Endothelial cell of umbilical vein (primary cell): ENCODE results near the gene NUP43. TPM values are rescaled to one million over a fixed set of nuclear protein-coding genes. Genes with fewer than 3 reads are reported as not detected.

Experiments
- BruUV-seq: library from RNA; stranded (reverse); fragments of 400-500 nt; replicated peaks from 2 replicates; lab custom pipeline; 2021; lab: Mats Ljungman, UMichigan
- CTCF ChIA-PET: fragments of 300-600, 350-600 bp; sonication (Branson Sonifier 250); formaldehyde crosslinking; loops from one replicate; lab custom pipeline; 2021; ENCODE audit warnings: antibody characterized with exemption, inconsistent platforms; lab: Charles Lee
- POLR2A ChIA-PET: fragments of 300-600, 350-600 bp; sonication (Branson Sonifier 250); formaldehyde crosslinking; loops from one replicate; lab custom pipeline; 2021; ENCODE audit warnings: antibody characterized with exemption, inconsistent platforms; lab: Charles Lee
- DNase-seq: peaks from one replicate; pipeline ENCODE4 v3.0.0-alpha.2; 2011; ENCODE audit warnings: low read depth, low spot score
- FAIRE-seq: peaks from 2 replicates; lab custom pipeline; 2011; peaks lifted over from hg19 to GRCh38; lab: Jason Lieb, UNC
- H2AFZ ChIP-seq: 2 replicates; pipeline ENCODE4 v1.6.0; 2012; ENCODE audit warnings: low read depth, low read length, control low read depth, inconsistent platforms
- H3K27ac ChIP-seq: 2 replicates; pipeline ENCODE4 v1.5.1; 2011; ENCODE audit warnings: low read depth, mild to moderate bottlenecking, control low read depth, low read length, moderate library complexity; ENCODE audit not compliant: insufficient read depth
- H3K27me3 ChIP-seq, 2 experiments: 2 replicates each; pipeline versions ENCODE4 v1.6.0 to v1.6.1; 2011; ENCODE audit warnings: low read length in 2 of 2, mixed read lengths in 1 of 2; ENCODE audit not compliant: control insufficient read depth in 2 of 2, insufficient read depth in 2 of 2
- H3K36me3 ChIP-seq, 2 experiments: 2 replicates in 1 of 2; 3 replicates in 1 of 2; pipeline ENCODE4 v1.5.1; 2011; ENCODE audit warnings: low read length in 2 of 2, mild to moderate bottlenecking in 1 of 2, moderate library complexity in 1 of 2; ENCODE audit not compliant: control insufficient read depth in 2 of 2, insufficient read depth in 2 of 2; ENCODE audit errors: extremely low read depth in 1 of 2
- H3K4me1 ChIP-seq: 3 replicates; pipeline ENCODE4 v1.5.1; 2011; ENCODE audit warnings: mild to moderate bottlenecking, low read length; ENCODE audit not compliant: control insufficient read depth, insufficient read depth; ENCODE audit errors: extremely low read depth
- H3K4me2 ChIP-seq: 2 replicates; pipeline ENCODE4 v1.6.1; 2011; ENCODE audit warnings: low read length, control low read depth, mixed read lengths; ENCODE audit not compliant: insufficient read depth
- H3K4me3 ChIP-seq, 3 experiments: fragments of 200-600 bp in 1 of 3; sonication (generic), shearing (Covaris generic) in 1 of 3; replicated peaks in 1 of 3; 2 replicates each; pipeline ENCODE4 v1.5.1; 2011 to 2016; ENCODE audit warnings: control low read depth in 3 of 3, low read length in 3 of 3, mild to moderate bottlenecking in 2 of 3, inconsistent platforms in 1 of 3, low read depth in 1 of 3, moderate library complexity in 1 of 3; ENCODE audit not compliant: insufficient read depth in 1 of 3
- H3K79me2 ChIP-seq: 2 replicates; pipeline ENCODE4 v1.6.0; 2012; ENCODE audit warnings: low read length, inconsistent platforms; ENCODE audit not compliant: control insufficient read depth, insufficient read depth
- H3K9ac ChIP-seq: replicated peaks from 2 replicates; pipeline ENCODE3; 2011; ENCODE audit warnings: low read length, control low read depth; ENCODE audit not compliant: insufficient read depth; ENCODE audit errors: extremely low read depth
- H3K9me1 ChIP-seq: replicated peaks from 3 replicates; pipeline ENCODE4 v1.6.0; 2011; ENCODE audit warnings: mild to moderate bottlenecking, low read length; ENCODE audit not compliant: control insufficient read depth, insufficient read depth; ENCODE audit errors: extremely low read depth
- H3K9me3 ChIP-seq: replicated peaks from 2 replicates; pipeline ENCODE4 v1.5.1; 2012; ENCODE audit warnings: low read length, inconsistent platforms; ENCODE audit not compliant: control insufficient read depth, insufficient read depth
- H4K20me1 ChIP-seq: replicated peaks from 2 replicates; pipeline ENCODE3; 2011; ENCODE audit warnings: mild to moderate bottlenecking, low read length; ENCODE audit not compliant: control insufficient read depth, insufficient read depth; ENCODE audit errors: extremely low read depth
- CTCF ChIP-seq, 2 donors: IDR thresholded peaks; 1 replicate in 1 of 2; 2 replicates in 1 of 2; pipeline ENCODE4 v1.5.1; 2011; ENCODE audit warnings: low read length in 2 of 2, mild to moderate bottlenecking in 2 of 2, moderate library complexity in 2 of 2, control low read depth in 1 of 2, inconsistent platforms in 1 of 2, low read depth in 1 of 2; ENCODE audit not compliant: insufficient read depth in 1 of 2; ENCODE audit errors: extremely low read depth in 1 of 2
- FOS ChIP-seq: IDR thresholded peaks from 2 replicates; pipeline ENCODE4 v1.6.1; 2011; ENCODE audit warnings: mild to moderate bottlenecking, low read length, moderate library complexity, borderline replicate concordance; ENCODE audit not compliant: insufficient read depth
- JUN ChIP-seq: IDR thresholded peaks from 2 replicates; pipeline ENCODE4 v1.6.1; 2011; ENCODE audit warnings: borderline replicate concordance, low read depth; ENCODE audit not compliant: insufficient read length, insufficient read depth
- MYC ChIP-seq: IDR thresholded peaks from one replicate; pipeline ENCODE4 v1.6.1; 2011; ENCODE audit warnings: mild to moderate bottlenecking, low read depth, low read length
- POLR2AphosphoS5 ChIP-seq: IDR thresholded peaks from 2 replicates; pipeline ENCODE4 v1.6.1; 2012; ENCODE audit warnings: low read depth, mild to moderate bottlenecking, control low read depth, low read length, moderate library complexity; ENCODE audit not compliant: insufficient read depth
- dilution Hi-C: fragments of 300-500 bp; cut with MboI; formaldehyde crosslinking; loops from one replicate; pipeline ENCODE4 v1.15.0; 2019; ENCODE audit warnings: low sequenced_read_pairs; ENCODE audit not compliant: extremely low pct_ligation_motif_present
- intact Hi-C: fragments of 100-400 bp; cut with micrococcal nuclease; formaldehyde crosslinking; loops from one replicate; pipeline ENCODE4 v1.10.0; 2022
- polyA plus RNA-seq, 4 experiments: library from polyadenylated mRNA; depleted of rRNA in 3 of 4; stranded (reverse) in 3 of 4; unstranded in 1 of 4; fragments of >200 nt; gene quantifications; 2 replicates each; pipeline versions ENCODE4 v1.2.1 to v1.2.3, GENCODE V29; 2011 to 2012; ENCODE audit warnings: missing spikeins in 1 of 4
- total RNA-seq: library from RNA; stranded (reverse); gene quantifications from 2 replicates; pipeline ENCODE4 v1.2.3, GENCODE V29; 2021

The NUP43 gene
- total and polyA plus RNA-seq, 2 donors (not counting 3 experiments of a cell fraction or from before 2014, with no cell fraction given), result 14.9 to 49.0 TPM

GRCh38 chr6:149751239-149751638 is 4.9 kb upstream of the NUP43 start:
- POLR2A ChIA-PET, result no interaction called here
- FAIRE-seq (no peak), DNase-seq (no peak)
- H3K4me1 ChIP-seq, result peaks cover 6% of the 10 kb centered on the region
- no peak overlapping the region for H3K4me3 ChIP-seq
- H3K79me2 ChIP-seq, result peaks cover 66% of the 10 kb centered on the region
- TF ChIP-seq CTCF (IDR thresholded peaks at IDR 0.05; ENCODE audit: extremely low read depth in 1 of 2, insufficient read depth in 1 of 2, low read depth in 1 of 2, low read length in 2 of 2), result no peak
- no peak for TF ChIP-seq MYC
- TF ChIP-seq FOS, result no peak
- TF ChIP-seq POLR2AphosphoS5, result no peak
- TF ChIP-seq JUN, result no peak
- H3K4me2 ChIP-seq, result no peak overlapping the region
- no peak overlapping the region for H3K27ac ChIP-seq
- intact Hi-C loops, result no loop called here
- CTCF ChIA-PET, result interaction anchor here (0.6 kb wide), 2 partner anchors 131 to 148 kb away, joined by 4 read pairs; no protein-coding TSS in a partner anchor
- no peaks in the 10 kb centered on the region for H3K36me3 ChIP-seq
- no peaks in the 10 kb centered on the region for H3K9me3 ChIP-seq
- H3K9ac ChIP-seq, result no peak overlapping the region
- no peaks in the 10 kb centered on the region for H4K20me1 ChIP-seq
- no peak overlapping the region for H2AFZ ChIP-seq
- dilution Hi-C loops, result no loop called here
- H3K9me1 ChIP-seq, result no peaks in the 10 kb centered on the region
- H3K27me3 ChIP-seq, result no peaks in the 10 kb centered on the region
- no TSS peak for BruUV-seq
